ENCODE results near the gene PGP. TPM values are rescaled to one million over a fixed set of nuclear protein-coding genes. Genes with fewer than 3 reads are reported as not detected.

PGP gene
- polyA plus RNA-seq, 2 donors: 7.1 to 7.7 TPM

- Histone ChIP-seq H3K27ac (ENCODE audit: low read depth in 2 of 2, low read length in 1 of 2) (no peak overlapping the region), H3K9me3 (ENCODE audit: control insufficient read depth in 2 of 2, insufficient read depth in 1 of 2, low read depth in 1 of 2, low read length in 1 of 2) (no peaks in the 10 kb centered on the region), H3K27me3 (ENCODE audit: control insufficient read depth in 1 of 2, insufficient read depth in 2 of 2, low read length in 2 of 2) (no peaks in the 10 kb centered on the region), H3K36me3 (ENCODE audit: control insufficient read depth in 2 of 2, insufficient read depth in 2 of 2, low read length in 1 of 2) (peaks cover 11 to 32% of the 10 kb centered on the region in 2 donors), H3K4me1 (ENCODE audit: control insufficient read depth in 2 of 2, insufficient read depth in 2 of 2, low read length in 1 of 2) (peaks cover 0 to 15% of the 10 kb centered on the region in 2 donors), H3K4me3 (ENCODE audit: low read depth in 1 of 2, low read length in 2 of 2) (no peak overlapping the region)
- 54 to 60% methylated on average over 9 of the region's 9 CpGs for WGBS, 2 donors
These were observed 11.7 kb upstream of the PGP start for GRCh38 chr16:2226245-2226793.

GRCh38 chr16:2223942-2224486 is 9.4 kb upstream of the PGP start:
- 2 to 4% methylated on average over 21 to 22 of the region's 22 CpGs for WGBS, 2 donors
- H3K36me3 ChIP-seq (ENCODE audit: control insufficient read depth in 2 of 2, insufficient read depth in 2 of 2, low read length in 1 of 2): peaks cover 6 to 15% of the 10 kb centered on the region in 2 donors
- H3K27me3 ChIP-seq (ENCODE audit: control insufficient read depth in 1 of 2, insufficient read depth in 2 of 2, low read length in 2 of 2): no peaks in the 10 kb centered on the region
- peak overlapping the region; percentile 92 for H3K27ac ChIP-seq (ENCODE audit: low read depth in 2 of 2, low read length in 1 of 2)
- no peaks in the 10 kb centered on the region for H3K9me3 ChIP-seq (ENCODE audit: control insufficient read depth in 2 of 2, insufficient read depth in 1 of 2, low read depth in 1 of 2, low read length in 1 of 2)
- H3K4me3 ChIP-seq (ENCODE audit: low read depth in 1 of 2, low read length in 2 of 2): peak overlapping the region; percentile 91 to 94
- peaks cover 0 to 10% of the 10 kb centered on the region in 2 donors for H3K4me1 ChIP-seq (ENCODE audit: control insufficient read depth in 2 of 2, insufficient read depth in 2 of 2, low read length in 1 of 2)

GRCh38 chr16:2223221-2223941 is 8.7 kb upstream of the PGP start, which contains the start of gene E4F1:
Gene E4F1 (plus strand): TSS chr16:2223591. CDS start chr16:2223614, 23 bp downstream.
- H3K36me3 ChIP-seq (ENCODE audit: control insufficient read depth in 2 of 2, insufficient read depth in 2 of 2, low read length in 1 of 2): peaks cover under 1 to 8% of the 10 kb centered on the region in 2 donors
- peaks cover 0 to 10% of the 10 kb centered on the region in 2 donors for H3K4me1 ChIP-seq (ENCODE audit: control insufficient read depth in 2 of 2, insufficient read depth in 2 of 2, low read length in 1 of 2)
- WGBS, 2 donors: 0% methylated on average over 62 to 82 of the region's 82 CpGs
- H3K27me3 ChIP-seq (ENCODE audit: control insufficient read depth in 1 of 2, insufficient read depth in 2 of 2, low read length in 2 of 2): no peaks in the 10 kb centered on the region
- peak within 1 kb of the TSS; percentile 92 for H3K27ac ChIP-seq (ENCODE audit: low read depth in 2 of 2, low read length in 1 of 2)
- peak within 1 kb of the TSS; percentile 91 to 94 for H3K4me3 ChIP-seq (ENCODE audit: low read depth in 1 of 2, low read length in 2 of 2)
- no peaks in the 10 kb centered on the region for H3K9me3 ChIP-seq (ENCODE audit: control insufficient read depth in 2 of 2, insufficient read depth in 1 of 2, low read depth in 1 of 2, low read length in 1 of 2)

GRCh38 chr16:2216330-2216729 is 1.7 kb upstream of the PGP start:
- 89 to 97% methylated on average over 4 of the region's 4 CpGs for WGBS, 2 donors
- Histone ChIP-seq H3K27ac (ENCODE audit: low read depth in 2 of 2, low read length in 1 of 2) (no peak overlapping the region), H3K36me3 (ENCODE audit: control insufficient read depth in 2 of 2, insufficient read depth in 2 of 2, low read length in 1 of 2) (peaks cover 0 to 3% of the 10 kb centered on the region in 2 donors), H3K4me3 (ENCODE audit: low read depth in 1 of 2, low read length in 2 of 2) (no peak overlapping the region), H3K4me1 (ENCODE audit: control insufficient read depth in 2 of 2, insufficient read depth in 2 of 2, low read length in 1 of 2) (peaks cover 0 to 18% of the 10 kb centered on the region in 2 donors), H3K9me3 (ENCODE audit: control insufficient read depth in 2 of 2, insufficient read depth in 1 of 2, low read depth in 1 of 2, low read length in 1 of 2) (no peaks in the 10 kb centered on the region), H3K27me3 (ENCODE audit: control insufficient read depth in 1 of 2, insufficient read depth in 2 of 2, low read length in 2 of 2) (no peaks in the 10 kb centered on the region)

- Histone ChIP-seq H3K9me3 (ENCODE audit: control insufficient read depth in 2 of 2, insufficient read depth in 1 of 2, low read depth in 1 of 2, low read length in 1 of 2) (no peaks in the 10 kb centered on the region), H3K36me3 (ENCODE audit: control insufficient read depth in 2 of 2, insufficient read depth in 2 of 2, low read length in 1 of 2) (peaks cover 0 to 13% of the 10 kb centered on the region in 2 donors), H3K27ac (ENCODE audit: low read depth in 2 of 2, low read length in 1 of 2) (peak overlapping the region; percentile 80 to 86), H3K27me3 (ENCODE audit: control insufficient read depth in 1 of 2, insufficient read depth in 2 of 2, low read length in 2 of 2) (no peaks in the 10 kb centered on the region), H3K4me1 (ENCODE audit: control insufficient read depth in 2 of 2, insufficient read depth in 2 of 2, low read length in 1 of 2) (peaks cover 0 to 18% of the 10 kb centered on the region in 2 donors), H3K4me3 (ENCODE audit: low read depth in 1 of 2, low read length in 2 of 2) (peak overlapping the region; percentile 63 to 89)
- 1% methylated on average over 60 to 98 of the region's 98 CpGs for WGBS, 2 donors
These were observed 572 bp downstream of the PGP start for GRCh38 chr16:2213817-2214718.

- no peaks in the 10 kb centered on the region for H3K9me3 ChIP-seq (ENCODE audit: control insufficient read depth in 2 of 2, insufficient read depth in 1 of 2, low read depth in 1 of 2, low read length in 1 of 2)
- H3K4me1 ChIP-seq (ENCODE audit: control insufficient read depth in 2 of 2, insufficient read depth in 2 of 2, low read length in 1 of 2): peaks cover 0 to 18% of the 10 kb centered on the region in 2 donors
- WGBS, 2 donors: 46 to 50% methylated on average over 19 of the region's 19 CpGs
- H3K27me3 ChIP-seq (ENCODE audit: control insufficient read depth in 1 of 2, insufficient read depth in 2 of 2, low read length in 2 of 2): no peaks in the 10 kb centered on the region
- peak overlapping the region in 1 of 2 donors; percentile 63 for H3K4me3 ChIP-seq (ENCODE audit: low read depth in 1 of 2, low read length in 2 of 2)
- H3K36me3 ChIP-seq (ENCODE audit: control insufficient read depth in 2 of 2, insufficient read depth in 2 of 2, low read length in 1 of 2): peaks cover 0 to 20% of the 10 kb centered on the region in 2 donors
- H3K27ac ChIP-seq (ENCODE audit: low read depth in 2 of 2, low read length in 1 of 2): peak overlapping the region in 1 of 2 donors; percentile 47
These were observed 2.0 kb downstream of the PGP start for GRCh38 chr16:2212362-2213324.

GRCh38 chr16:2211923-2212347 is 2.7 kb downstream of the PGP start:
- Histone ChIP-seq H3K9me3 (ENCODE audit: control insufficient read depth in 2 of 2, insufficient read depth in 1 of 2, low read depth in 1 of 2, low read length in 1 of 2) (no peaks in the 10 kb centered on the region), H3K27me3 (ENCODE audit: control insufficient read depth in 1 of 2, insufficient read depth in 2 of 2, low read length in 2 of 2) (no peaks in the 10 kb centered on the region), H3K4me3 (ENCODE audit: low read depth in 1 of 2, low read length in 2 of 2) (no peak overlapping the region), H3K27ac (ENCODE audit: low read depth in 2 of 2, low read length in 1 of 2) (peak overlapping the region in 1 of 2 donors; percentile 47), H3K4me1 (ENCODE audit: control insufficient read depth in 2 of 2, insufficient read depth in 2 of 2, low read length in 1 of 2) (peaks cover 0 to 18% of the 10 kb centered on the region in 2 donors), H3K36me3 (ENCODE audit: control insufficient read depth in 2 of 2, insufficient read depth in 2 of 2, low read length in 1 of 2) (peaks cover 0 to 24% of the 10 kb centered on the region in 2 donors)
- 67% methylated on average over 11 of the region's 11 CpGs for WGBS, 2 donors

- H3K4me1 ChIP-seq (ENCODE audit: control insufficient read depth in 2 of 2, insufficient read depth in 2 of 2, low read length in 1 of 2): peaks cover 7 to 27% of the 10 kb centered on the region in 2 donors
- H3K27me3 ChIP-seq (ENCODE audit: control insufficient read depth in 1 of 2, insufficient read depth in 2 of 2, low read length in 2 of 2): no peaks in the 10 kb centered on the region
- no peaks in the 10 kb centered on the region for H3K9me3 ChIP-seq (ENCODE audit: control insufficient read depth in 2 of 2, insufficient read depth in 1 of 2, low read depth in 1 of 2, low read length in 1 of 2)
- peaks cover 0 to 27% of the 10 kb centered on the region in 2 donors for H3K36me3 ChIP-seq (ENCODE audit: control insufficient read depth in 2 of 2, insufficient read depth in 2 of 2, low read length in 1 of 2)
- H3K27ac ChIP-seq (ENCODE audit: low read depth in 2 of 2, low read length in 1 of 2): no peak within 1 kb of the TSS
- H3K4me3 ChIP-seq (ENCODE audit: low read depth in 1 of 2, low read length in 2 of 2): no peak within 1 kb of the TSS
- WGBS, 2 donors: 76 to 78% methylated on average over 22 to 24 of the region's 24 CpGs
These were observed 4.0 kb downstream of the PGP start, which contains the start of gene BRICD5 for GRCh38 chr16:2210386-2211365. Gene BRICD5 (minus strand): TSS chr16:2210863. CDS start chr16:2210833, 30 bp downstream.

All from esophagus (tissue), 2 donors.